Fibroblast of skin of back (primary cell): ENCODE data around the gene MBOAT2.
"Not testable (repeated sequence)": the region's sequence is repeated elsewhere in the genome, so short reads cannot be mapped to it uniquely, and the experiment has no call there.

Experiments
- DNase-seq: peaks from one replicate; pipeline ENCODE4 v3.0.0-alpha.2; 2013

MBOAT2 gene

DNA sequence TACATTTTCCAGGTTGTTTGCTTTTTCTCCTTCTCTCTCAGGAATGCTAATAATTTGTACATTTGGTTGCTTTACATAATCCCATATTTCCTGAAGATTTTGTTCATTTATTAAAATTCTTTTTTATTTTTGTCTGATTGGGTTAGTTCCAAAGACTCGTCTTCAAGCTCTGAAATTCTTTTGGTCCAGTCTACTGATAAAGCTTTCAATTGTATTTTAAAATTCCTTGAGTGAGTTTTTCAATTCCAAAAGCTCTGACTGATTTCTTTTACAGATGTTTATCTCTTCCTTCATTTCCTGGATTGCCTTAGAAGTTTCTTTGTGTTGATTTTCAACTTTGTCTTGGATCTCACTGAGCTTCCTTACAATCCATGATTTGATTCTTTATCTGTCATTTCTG, 50.0 kb downstream of the MBOAT2 start:
- no peak for DNase-seq

DNA sequence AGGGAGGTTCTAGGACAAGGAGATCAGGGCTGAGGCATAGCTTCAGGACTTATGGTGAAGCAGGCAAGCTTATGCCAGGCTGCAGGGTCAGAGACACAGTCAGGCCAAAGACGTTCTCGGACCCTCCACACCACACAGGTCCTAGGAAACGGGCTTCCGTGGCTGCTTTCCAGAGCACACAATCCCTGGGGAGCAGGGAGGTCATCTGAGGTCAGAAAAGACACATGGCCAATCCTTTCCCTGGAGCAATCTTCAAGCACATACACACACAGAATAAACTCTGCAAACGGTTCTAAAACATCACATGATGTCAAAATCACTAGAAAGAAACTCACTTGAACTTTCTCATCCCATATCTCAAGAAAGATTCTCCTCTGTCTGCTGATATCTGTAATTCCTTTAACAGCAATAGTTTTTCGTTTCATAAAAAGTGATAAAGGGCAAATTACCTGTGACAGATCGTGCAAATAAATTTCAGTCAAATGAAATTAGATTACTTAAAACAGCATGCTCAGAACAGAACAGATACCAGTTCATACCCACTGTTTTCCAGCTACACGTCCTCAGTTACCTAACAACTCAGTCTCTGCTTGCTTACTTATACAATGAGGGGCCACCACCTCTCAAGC, 63.9 kb downstream of the MBOAT2 start:
- no peak for DNase-seq

DNA sequence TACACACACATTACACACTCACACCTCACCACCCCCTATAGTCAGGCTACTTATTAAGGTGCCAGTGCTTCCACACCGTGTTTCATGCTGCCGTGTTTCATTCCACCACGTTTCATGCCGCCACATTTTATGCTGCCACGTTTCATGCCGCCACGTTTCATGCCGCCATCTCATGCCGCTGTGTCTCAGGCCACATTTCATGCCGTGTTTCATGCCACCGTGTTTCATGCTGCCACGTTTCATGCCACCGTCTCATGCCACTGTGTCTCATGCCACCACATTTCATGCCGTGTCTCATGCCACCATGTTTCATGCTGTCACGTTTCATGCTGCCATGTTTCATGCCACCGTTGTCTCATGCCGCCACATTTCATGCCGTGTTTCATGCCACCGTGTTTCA, 65.1 kb downstream of the MBOAT2 start:
- DNase-seq = no peak

DNA sequence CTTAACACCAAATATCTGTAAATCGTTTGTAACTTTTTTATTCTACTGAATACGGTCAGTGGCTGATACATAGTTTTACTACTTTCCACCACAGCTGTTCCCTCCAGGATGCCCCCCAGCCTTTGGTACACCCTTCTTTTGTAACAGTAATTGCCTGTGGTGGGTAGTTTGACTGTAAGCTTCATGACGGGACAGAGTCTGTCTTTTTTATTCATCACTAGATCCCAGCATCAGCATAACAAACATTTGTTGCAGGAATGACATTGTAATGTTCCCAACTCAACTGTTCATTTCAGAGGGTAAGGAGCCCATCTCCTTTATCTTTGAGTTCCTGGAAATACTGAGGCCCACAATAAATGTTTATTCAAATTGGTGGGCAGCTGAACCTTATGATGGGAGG, 67.5 kb downstream of the MBOAT2 start:
- DNase-seq = no peak

DNA sequence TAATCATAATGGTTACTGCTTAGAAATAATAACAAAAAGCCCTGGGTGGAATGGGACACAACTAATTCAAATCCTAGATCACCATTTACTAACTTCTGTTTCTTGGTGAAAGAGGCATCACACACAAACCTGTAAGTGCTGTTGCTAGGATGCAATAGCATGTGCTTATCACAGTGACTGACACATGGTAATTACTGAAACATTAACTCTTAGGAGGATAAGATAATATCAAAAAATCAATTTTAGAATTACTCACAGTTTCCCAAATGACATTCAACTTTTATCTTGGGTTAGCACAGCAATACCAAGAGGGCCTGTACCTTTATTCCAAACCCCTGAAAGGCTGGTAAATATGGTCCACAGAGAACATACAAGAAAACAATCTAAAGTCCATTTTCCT, 69.1 kb downstream of the MBOAT2 start:
- no peak for DNase-seq

DNA sequence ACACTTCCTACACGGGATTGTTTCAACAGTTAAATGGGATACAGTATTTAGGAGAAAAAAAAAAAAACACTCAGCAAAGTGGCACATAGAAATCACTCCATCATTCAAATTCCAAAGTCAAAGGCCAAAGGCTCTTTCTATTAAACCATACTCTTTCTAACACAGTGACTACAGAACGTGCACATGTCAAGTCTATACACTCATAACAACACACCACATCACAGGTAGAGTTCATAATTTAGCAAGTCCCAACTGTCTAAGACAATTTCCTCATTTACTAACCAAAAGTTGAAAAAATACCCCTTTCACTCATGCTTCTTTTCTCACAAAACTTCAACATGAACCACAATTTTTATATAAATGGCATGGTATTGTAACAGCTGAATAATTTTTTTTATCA, 70.8 kb downstream of the MBOAT2 start:
- no peak for DNase-seq

DNA sequence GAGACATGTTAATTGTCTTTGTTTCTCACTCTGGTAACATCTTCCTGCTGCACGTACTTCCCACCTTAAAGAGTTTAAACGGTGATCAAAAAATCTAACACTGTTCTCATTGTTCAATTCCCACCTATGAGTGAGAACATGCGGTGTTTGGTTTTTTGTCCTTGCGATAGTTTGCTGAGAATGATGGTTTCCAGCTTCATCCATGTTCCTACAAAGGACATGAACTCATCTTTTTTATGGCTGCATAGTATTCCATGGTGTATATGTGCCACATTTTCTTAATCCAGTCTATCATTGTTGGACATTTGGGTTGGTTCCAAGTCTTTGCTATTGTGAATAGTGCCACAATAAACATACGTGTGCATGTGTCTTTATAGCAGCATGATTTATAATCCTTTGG, 73.3 kb downstream of the MBOAT2 start:
- DNase-seq = not testable (repeated sequence)

DNA sequence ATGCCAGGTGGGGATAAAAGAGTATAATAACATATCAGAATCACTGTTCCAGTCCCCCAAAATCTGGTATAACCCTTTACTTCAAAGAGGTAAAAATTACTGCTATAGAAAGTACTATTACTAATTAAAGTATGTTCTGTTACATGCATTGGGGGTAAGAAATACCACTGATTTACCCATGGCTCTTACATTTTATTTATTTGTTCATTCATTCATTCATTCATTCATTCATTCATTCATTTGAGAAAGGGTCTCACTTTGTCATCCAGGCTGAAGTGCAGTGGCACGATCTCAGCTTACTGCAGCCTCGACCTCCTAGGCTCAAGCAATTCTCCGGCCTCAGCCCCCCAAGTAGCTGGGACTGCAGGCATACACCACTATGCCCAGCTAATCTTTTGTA, 74.4 kb downstream of the MBOAT2 start:
- no peak for DNase-seq

DNA sequence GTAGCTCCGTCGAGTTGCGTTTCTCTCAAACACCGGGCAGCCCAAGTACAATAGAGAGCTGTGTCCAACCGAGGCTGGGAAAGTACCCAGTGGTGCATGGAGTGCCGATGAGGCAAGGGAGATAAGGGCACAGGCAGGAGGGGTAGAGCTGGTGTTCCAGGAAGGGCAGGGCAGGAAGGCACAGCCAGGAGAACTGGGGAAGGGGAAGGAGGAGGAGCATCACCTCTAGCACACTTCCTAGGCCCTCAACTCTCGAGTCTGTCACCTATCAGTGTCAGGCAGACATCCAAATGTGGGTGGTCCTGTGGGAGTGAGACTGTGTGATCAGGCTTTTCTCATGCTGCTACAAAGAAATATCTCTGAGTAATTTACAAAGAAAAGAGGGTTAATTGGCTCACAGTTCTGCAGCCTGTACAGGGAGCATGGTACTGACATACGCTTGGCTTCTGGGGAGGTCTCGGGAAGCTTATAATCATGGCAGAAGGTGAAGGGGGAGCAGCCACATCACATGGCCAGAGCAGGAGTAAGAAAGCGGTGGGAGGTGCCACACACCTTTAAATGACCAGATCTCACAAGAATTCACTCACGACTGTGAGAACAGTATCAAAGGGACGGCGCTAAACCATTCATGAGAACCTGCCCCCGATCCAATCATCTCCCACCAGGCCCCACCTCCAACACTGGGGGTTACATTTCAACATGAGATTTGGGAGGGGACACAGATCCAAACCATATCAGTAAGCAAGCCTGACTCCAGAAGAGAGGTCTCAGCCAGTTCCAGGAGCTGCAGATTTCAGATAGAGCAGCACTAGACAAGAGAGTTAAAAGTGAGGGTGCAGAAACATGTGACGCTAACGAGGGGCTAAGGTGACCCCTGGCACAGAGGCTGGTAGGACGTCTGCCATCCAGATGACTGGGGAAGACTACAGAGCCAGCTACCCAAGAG, 75.7 kb downstream of the MBOAT2 start:
- no peak for DNase-seq

DNA sequence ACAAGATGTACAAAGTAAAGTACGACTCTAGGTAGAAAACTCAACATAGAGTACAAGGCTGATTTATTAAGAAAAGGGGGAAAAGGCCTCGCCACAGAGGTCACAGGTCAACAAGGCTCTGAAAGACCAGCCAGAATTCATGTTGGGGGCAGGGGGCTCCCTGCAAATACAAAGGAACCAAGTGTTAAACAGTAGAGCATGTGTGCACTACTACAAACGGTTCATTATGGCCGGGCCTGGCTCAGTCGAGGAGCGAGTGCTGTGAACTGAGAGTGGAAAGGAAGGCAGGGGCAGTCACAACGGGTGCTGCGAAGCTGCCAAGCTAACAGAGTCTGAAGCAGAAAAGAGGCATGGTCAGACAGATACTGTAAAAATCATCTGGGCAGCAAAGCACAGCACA, 77.1 kb downstream of the MBOAT2 start:
- no peak for DNase-seq

DNA sequence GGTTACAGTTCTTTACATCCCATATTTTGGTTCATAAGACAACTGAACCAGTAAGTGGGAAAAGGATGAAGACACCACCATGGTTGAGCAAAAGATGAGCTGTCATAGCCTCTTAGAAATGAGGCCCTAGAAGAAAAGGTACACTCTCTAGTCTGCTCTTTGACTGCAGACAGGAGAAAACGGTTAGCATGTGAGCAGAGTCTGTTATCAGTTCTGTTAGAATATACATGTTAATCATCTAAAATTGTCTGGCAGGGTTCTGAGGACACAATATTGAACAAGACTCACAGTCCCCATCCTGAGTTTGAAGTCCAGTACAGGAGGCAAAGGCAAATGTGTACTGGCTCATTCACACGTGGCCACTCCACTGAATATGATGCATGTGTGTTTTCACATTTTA, 78.1 kb downstream of the MBOAT2 start:
- DNase-seq = no peak

DNA sequence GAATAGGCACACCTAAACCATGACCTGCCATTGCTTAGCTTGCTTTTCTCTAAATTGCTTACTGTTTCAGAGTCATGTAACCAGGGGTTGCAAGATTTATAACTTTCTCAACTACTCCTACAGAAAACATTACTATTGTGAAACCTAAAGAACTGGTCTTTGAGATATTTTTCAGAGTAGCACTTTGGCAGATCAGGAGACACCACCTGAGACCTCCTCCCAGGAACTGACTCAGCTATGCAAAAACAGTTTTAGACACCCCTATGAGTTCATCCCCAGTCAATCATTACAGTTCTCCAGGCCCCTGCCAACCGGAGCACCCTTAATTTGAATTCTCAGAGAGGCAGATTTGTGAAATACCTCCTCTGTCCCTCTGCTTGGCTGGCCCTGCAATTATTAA, 80.3 kb downstream of the MBOAT2 start:
- DNase-seq = no peak

DNA sequence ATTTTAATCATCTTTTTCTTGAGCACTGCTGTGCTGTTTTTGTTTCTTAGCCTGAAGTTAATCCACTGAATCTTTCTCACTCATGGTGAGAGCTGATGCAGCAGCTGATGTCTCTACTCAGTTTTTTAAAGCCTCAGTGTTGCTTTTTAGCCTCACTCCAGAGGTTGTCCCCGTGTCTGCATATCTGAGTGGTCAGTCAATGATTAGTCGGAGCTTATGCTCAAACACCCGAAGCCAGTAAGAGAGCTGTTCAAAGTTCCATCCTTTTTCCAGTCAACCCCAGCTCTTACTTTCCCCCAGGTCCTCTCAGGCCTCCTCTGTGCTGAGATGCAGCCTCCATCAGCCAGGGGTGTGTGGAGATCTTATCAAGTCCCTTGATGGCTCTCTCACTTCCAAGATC, 81.1 kb downstream of the MBOAT2 start:
- peak; percentile 3 for DNase-seq

DNA sequence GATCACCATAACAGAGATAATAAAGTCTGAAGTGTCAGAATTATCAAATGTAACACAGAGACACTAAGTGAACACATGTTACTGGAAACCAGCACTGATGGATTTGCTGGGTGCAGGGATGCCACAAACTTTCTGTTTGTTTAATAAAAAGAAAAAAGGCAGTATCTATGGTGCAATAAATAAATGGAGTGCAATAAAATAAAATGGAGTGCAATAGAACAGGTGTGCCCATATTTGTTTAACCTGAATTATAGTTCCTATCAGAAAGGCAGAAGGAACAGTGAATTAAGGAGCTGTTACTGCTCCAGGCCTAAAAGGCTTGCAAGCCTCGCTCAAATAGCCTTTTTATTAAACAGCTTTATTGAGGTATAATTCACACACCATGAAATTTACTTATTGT, 85.1 kb downstream of the MBOAT2 start:
- DNase-seq = no peak

DNA sequence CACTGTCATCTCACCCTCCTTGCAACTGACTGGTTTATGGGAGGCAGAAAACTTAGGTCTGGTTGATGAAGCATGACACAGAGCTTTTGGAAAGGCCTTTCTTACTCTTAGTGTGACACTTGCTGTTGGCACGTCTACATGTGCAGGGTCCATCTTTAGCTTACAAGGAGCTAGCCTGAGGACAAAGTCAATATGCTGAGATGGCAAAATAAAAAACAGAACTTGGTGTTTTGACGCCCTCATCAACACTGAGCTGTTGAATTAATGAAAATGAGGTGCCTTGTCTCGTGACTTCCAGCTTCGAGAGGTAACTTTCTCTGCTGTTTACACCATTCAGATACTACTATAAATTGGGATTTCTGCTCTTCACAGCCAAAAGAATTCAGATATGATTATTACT, 87.5 kb downstream of the MBOAT2 start:
- no peak for DNase-seq

DNA sequence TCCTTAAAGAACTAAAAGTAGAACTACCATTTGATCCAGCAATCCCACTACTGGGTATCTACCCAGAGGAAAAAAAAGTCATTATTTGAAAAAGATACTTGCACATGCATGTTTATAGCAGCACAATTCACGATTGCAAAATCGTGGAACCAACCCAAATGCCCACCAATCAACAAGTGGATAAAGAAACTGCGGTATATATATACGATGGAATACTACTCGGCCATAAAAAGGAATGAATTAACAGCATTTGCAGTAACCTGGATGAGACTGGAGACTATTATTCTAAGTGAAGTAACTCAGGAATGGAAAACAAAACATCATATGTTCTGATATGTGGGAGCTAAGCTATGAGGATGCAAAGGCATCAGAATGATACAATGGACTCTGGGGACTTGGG, 89.7 kb downstream of the MBOAT2 start:
- DNase-seq = not testable (repeated sequence)

DNA sequence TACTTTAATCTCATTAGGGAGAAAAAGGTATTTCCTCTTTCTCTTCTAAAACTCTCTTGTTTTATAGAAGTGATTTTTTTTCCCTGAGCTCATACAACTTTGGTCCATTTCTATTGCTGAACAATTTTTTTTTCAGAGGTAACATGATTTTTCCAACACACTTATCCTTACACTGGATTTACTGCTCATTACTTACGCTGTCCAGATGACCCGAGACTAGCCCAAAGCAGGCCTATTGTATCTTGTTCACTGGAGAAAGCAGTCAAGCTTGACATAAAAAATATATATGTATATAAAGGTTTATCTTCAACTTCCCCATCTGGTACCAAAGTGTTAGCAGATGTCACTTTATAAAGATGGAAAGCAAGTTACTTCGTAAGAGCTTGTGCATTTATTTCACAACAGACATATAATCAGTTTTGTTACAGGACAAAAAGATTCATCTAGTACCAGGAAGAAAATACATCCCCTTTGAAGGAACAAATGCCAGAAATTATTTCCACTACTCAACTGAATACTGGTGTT, 95.7 kb downstream of the MBOAT2 start:
- DNase-seq = no peak

DNA sequence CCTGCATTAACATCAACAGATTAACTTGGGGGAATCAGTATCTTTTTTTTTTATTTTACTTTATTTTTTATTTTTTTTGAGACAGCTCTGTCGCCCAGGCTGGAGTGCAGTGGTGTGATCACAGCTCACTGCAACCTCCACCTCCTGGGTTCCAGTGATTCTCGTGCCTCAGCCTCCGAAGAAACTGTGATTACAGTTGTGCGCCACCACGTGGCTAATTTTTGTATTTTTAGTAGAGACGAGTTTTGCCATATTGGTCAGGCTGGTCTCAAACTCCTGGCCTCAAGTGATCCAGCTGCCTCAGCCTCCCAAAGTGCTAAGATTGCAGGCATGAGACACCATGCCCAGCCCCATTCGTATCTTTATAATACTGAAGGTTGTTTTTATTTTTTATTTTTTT, 99.6 kb downstream of the MBOAT2 start:
- not testable (repeated sequence) for DNase-seq

DNA sequence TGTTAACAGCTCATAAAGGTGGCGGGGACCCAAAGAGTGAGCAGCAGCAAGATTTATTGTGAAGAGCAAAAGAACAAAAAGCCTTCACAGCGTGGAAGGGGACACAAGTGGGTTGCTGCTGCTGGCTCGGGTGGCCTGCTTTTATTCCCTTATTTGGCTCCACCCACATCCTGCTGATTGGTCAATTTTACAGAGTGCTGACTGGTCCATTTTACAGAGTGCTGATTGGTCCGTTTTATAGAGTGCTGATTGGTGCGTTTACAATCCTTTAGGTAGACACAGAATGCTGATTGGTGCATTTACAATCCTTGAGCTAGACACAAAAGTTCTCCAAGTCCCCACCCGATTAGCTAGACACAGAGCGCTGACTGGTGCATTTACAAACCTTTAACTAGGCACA, 100.7 kb downstream of the MBOAT2 start:
- DNase-seq = not testable (repeated sequence)

DNA sequence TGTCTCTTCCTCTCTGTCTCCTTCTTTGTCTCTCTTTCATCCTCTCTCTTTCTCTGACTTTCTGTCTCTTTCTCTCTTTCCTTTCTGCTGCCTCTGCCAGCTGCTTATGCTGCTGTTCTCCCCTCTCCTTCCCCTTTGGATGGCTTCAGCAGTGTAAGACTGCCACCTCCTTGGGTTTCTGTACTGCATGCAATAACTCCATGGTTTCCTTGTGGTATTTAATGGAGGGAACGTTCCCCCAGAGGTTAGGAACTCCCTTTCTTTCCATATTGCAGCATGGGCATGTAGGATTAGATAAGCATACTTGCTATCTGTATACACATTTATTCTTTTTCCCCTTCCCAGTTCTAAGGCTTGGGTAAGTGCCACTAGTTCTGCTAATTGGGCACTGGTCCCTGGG, 106.3 kb downstream of the MBOAT2 start:
- DNase-seq = not testable (repeated sequence)

DNA sequence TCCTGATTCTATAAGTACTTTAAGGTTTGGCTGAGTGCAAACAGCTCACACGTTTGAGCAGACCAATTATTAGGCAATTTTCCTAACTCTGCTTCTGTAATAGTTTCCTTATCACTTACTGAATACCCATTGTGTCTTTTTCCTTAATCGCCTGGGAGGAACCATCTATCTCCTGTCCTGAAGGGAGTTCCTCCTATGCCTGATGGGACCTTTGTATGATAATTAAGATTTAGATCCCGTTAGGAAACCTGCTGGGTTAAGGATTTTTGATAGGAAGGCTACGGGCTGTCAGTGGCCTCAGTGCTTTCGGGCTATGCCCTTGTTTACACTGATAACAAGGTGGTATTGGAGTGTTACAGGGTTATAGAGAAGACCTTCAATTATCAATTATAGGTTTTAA, 106.8 kb downstream of the MBOAT2 start:
- DNase-seq = not testable (repeated sequence)

DNA sequence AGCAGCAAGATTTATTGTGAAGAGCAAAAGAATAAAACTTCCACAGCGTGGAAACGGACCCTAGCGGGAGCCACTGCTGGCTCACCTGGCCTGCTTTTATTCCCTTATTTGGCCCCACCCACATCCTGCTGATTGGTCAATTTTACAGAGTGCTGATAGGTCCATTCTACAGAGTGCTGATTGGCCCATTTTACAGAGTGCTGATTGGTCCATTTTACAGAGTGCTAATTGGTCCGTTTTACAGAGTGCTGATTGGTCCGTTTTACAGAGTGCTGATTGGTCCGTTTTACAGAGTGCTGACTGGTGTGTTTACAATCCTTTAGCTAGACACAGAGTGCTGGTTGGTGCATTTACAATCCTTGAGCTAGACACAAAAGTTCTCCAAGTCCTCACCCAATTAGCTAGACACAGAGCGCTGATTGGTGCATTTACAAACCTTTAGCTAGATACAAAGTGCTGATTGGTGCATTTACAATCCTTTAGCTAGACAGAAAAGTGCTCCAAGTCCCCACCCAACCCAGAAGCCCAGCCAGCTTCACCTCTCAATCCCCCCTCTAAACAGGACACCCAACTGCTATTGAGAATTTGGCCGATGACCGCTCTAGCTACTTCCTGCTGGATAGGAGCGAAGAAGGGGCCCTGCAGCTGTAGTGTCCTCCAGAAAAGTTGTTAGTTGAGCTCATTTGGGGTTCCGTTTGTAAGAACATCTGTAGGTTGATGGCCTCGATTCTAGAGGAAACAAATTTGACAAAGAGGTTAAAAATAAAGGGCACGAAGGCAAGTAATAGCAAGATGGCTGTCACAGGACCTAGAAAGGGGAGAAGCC, 108.2 kb downstream of the MBOAT2 start:
- DNase-seq = not testable (repeated sequence)
